K562 (cell line): Measurements from ENCODE around the gene MKNK1. TPM values are rescaled to one million over a fixed set of nuclear protein-coding genes. Genes with fewer than 3 reads are reported as not detected.

Experiments
- ATF3 ChIP-seq, 2 experiments: fragments of 450-650 bp in 1 of 2; sonication (generic) in 1 of 2; formaldehyde crosslinking in 1 of 2; IDR thresholded peaks in 1 of 2; conservative IDR thresholded peaks in 1 of 2; 2 replicates each; pipeline versions ENCODE4 v1.6.1 to v1.8.1; 2016 to 2023; ENCODE audit warnings: mild to moderate bottlenecking in 2 of 2, moderate library complexity in 2 of 2, inconsistent platforms in 1 of 2, missing genetic modification reagents in 1 of 2
- DMBX1 ChIP-seq: fragments of 250-450 bp; sonication (Bioruptor Pico); IDR thresholded peaks from 2 replicates; pipeline ENCODE4 v1.8.0; 2022; ENCODE audit warnings: inconsistent platforms, mild to moderate bottlenecking, moderate library complexity, borderline replicate concordance
- DPF2 ChIP-seq: fragments of 450-650 bp; IDR thresholded peaks from 2 replicates; pipeline ENCODE4 v1.6.1; 2016
- GABPB2 ChIP-seq: fragments of 250-450 bp; sonication (Bioruptor Pico); conservative IDR thresholded peaks from 2 replicates; pipeline ENCODE4 v1.5.1; 2021; ENCODE audit warnings: mild to moderate bottlenecking
- JUND ChIP-seq, 2 experiments: IDR thresholded peaks; 2 replicates in 1 of 2; 3 replicates in 1 of 2; pipeline ENCODE4 v1.6.1; 2011; ENCODE audit warnings: borderline replicate concordance in 2 of 2, low read depth in 2 of 2, low read length in 2 of 2, improper control_type of control experiment in 1 of 2, missing biosample characterization in 1 of 2, missing genetic modification characterization in 1 of 2, missing genetic modification reagents in 1 of 2
- KDM5B ChIP-seq: fragments of 200-600 bp; sonication (generic); IDR thresholded peaks from 2 replicates; pipeline ENCODE4 v1.6.1; 2012; ENCODE audit warnings: low read depth, mild to moderate bottlenecking, moderate library complexity, low read length, control low read depth, inconsistent platforms; ENCODE audit not compliant: insufficient replicate concordance
- MTA2 ChIP-seq: fragments of 450-650 bp; IDR thresholded peaks from 2 replicates; pipeline ENCODE4 v1.6.1; 2016; ENCODE audit warnings: low read depth
- PATZ1 ChIP-seq: fragments of 250-450 bp; sonication (Bioruptor Pico); IDR thresholded peaks from 2 replicates; pipeline ENCODE4 v1.5.0; 2020; ENCODE audit warnings: mild to moderate bottlenecking, borderline replicate concordance
- REST ChIP-seq, 2 experiments: fragments of 450-650 bp; formaldehyde crosslinking in 1 of 2; IDR thresholded peaks; 2 replicates each; pipeline versions ENCODE4 v1.4.0 to v1.6.1; 2014 to 2020; ENCODE audit warnings: mild to moderate bottlenecking in 2 of 2, borderline replicate concordance in 1 of 2, low read depth in 1 of 2
- SMARCA4 ChIP-seq: fragments of 450-650 bp; IDR thresholded peaks from 2 replicates; pipeline ENCODE4 v1.6.1; 2016
- SMARCC2 ChIP-seq: fragments of 450-650 bp; IDR thresholded peaks from 2 replicates; pipeline ENCODE4 v1.6.1; 2017; ENCODE audit warnings: antibody characterized with exemption, moderate library complexity, mild to moderate bottlenecking, low read depth
- THAP7 ChIP-seq: fragments of 250-450 bp; sonication (Bioruptor Pico); IDR thresholded peaks from 2 replicates; pipeline ENCODE4 v1.5.0; 2021
- ZBTB7A ChIP-seq: IDR thresholded peaks from 2 replicates; pipeline ENCODE4 v1.6.1; 2011; ENCODE audit warnings: low read depth, mild to moderate bottlenecking, low read length, moderate library complexity, borderline replicate concordance; ENCODE audit not compliant: control insufficient read depth
- polyA plus RNA-seq, 8 experiments: library from polyadenylated mRNA; depleted of rRNA in 4 of 8; stranded (reverse) in 5 of 8; unstranded in 3 of 8; fragments of >200 nt; fragmentation: Nextera tagmentation in 2 of 8; fragmentation: Illumina TruSeq in 1 of 8; extraction: Ambion mirVana in 2 of 8; extraction: Trizol in 1 of 8; gene quantifications; 2 replicates each; pipeline versions ENCODE4 v1.2.1 to v1.2.3, GENCODE V29; 2011 to 2014; ENCODE audit warnings: inconsistent platforms in 1 of 8, missing spikeins in 1 of 8
- total RNA-seq, 7 experiments: library from RNA; depleted of rRNA in 6 of 7; stranded (reverse); fragments of >200 nt in 6 of 7; fragmentation: Illumina TruSeq in 2 of 7; extraction: Trizol in 2 of 7; gene quantifications; 2 replicates each; pipeline versions ENCODE4 v1.2.1 to v1.2.3, GENCODE V29; 2011 to 2021; ENCODE audit warnings: low replicate concordance in 1 of 7

The MKNK1 gene
- total and polyA plus RNA-seq, 9 of the 15 experiments (the other 6 are each of a cell fraction or from before 2014, with no cell fraction given): 27.7 to 51.3 (median 43.7) TPM

GRCh38 chr1:46508757-46509156, 95.3 kb downstream of the MKNK1 start (continued):
- TF ChIP-seq REST (IDR thresholded peaks at IDR 0.05; ENCODE audit: borderline replicate concordance) (peak; percentile 10; the same call in 1 of the 2 replicates), REST (CRISPR knock-in tag; IDR thresholded peaks at IDR 0.05; ENCODE audit: low read depth) (no peak), SMARCC2 (peak; percentile 77; the same call in 1 of the 2 replicates), THAP7 (no peak), JUND (IDR thresholded peaks at IDR 0.05; ENCODE audit: borderline replicate concordance, low read depth, low read length) (peak; percentile 96), JUND (tag; IDR thresholded peaks at IDR 0.05; ENCODE audit: borderline replicate concordance, low read depth, low read length) (peak; percentile 91; the same call in 1 of the 3 replicates), DMBX1 (CRISPR knock-in tag) (peak; percentile 23; the same call in 1 of the 2 replicates), DPF2 (peak; percentile 91), ZBTB7A (peak; percentile 86), KDM5B (no peak), GABPB2 (CRISPR knock-in tag) (no peak), MTA2 (no peak), ATF3 (IDR thresholded peaks at IDR 0.05) (peak; percentile 91), ATF3 (CRISPR knock-in tag; conservative IDR thresholded peaks at IDR 0.05) (no peak), SMARCA4 (peak; percentile 90), PATZ1 (CRISPR knock-in tag) (no peak)
